H9 (cell line): ENCODE results near the gene CELF3. TPM values are rescaled to one million over a fixed set of nuclear protein-coding genes. Genes with fewer than 3 reads are reported as not detected.

Source experiments
- DNase-seq: peaks from one replicate; pipeline ENCODE4 v3.0.0-alpha.2; 2017
- H2AFZ ChIP-seq: one replicate; pipeline ENCODE4 v1.6.1; 2013; ENCODE audit warnings: mild to moderate bottlenecking, low read length, control low read depth, moderate library complexity
- H2AK5ac ChIP-seq: 2 replicates; pipeline ENCODE4 v1.6.1; 2013; ENCODE audit warnings: low read length, control low read depth, mixed read lengths; ENCODE audit not compliant: insufficient read length
- H2BK120ac ChIP-seq: one replicate; pipeline ENCODE4 v1.6.1; 2013; ENCODE audit warnings: low read depth, mild to moderate bottlenecking, low read length, control low read depth, inconsistent platforms; ENCODE audit not compliant: poor library complexity, severe bottlenecking
- H2BK12ac ChIP-seq: 2 replicates; pipeline ENCODE4 v1.6.1; 2013; ENCODE audit warnings: low read length, control low read depth, mixed read lengths, low read depth; ENCODE audit not compliant: insufficient read length
- H2BK15ac ChIP-seq: 2 replicates; pipeline ENCODE4 v1.6.1; 2013; ENCODE audit warnings: low read depth, low read length, control low read depth
- H2BK20ac ChIP-seq: one replicate; pipeline ENCODE4 v1.6.1; 2013; ENCODE audit warnings: low read depth, mild to moderate bottlenecking, low read length, control low read depth, inconsistent platforms; ENCODE audit not compliant: poor library complexity, severe bottlenecking
- H2BK5ac ChIP-seq: 2 replicates; pipeline ENCODE4 v1.6.1; 2013; ENCODE audit warnings: low read length, control low read depth, mixed read lengths; ENCODE audit not compliant: insufficient read length
- H3K14ac ChIP-seq: 2 replicates; pipeline ENCODE4 v1.6.1; 2013; ENCODE audit warnings: low read length, control low read depth; ENCODE audit not compliant: insufficient read depth
- H3K18ac ChIP-seq: 2 replicates; pipeline ENCODE4 v1.6.1; 2013; ENCODE audit warnings: low read depth, mild to moderate bottlenecking, mixed read lengths, low read length, control low read depth; ENCODE audit not compliant: insufficient read length
- H3K23ac ChIP-seq: 2 replicates; pipeline ENCODE4 v1.6.1; 2013; ENCODE audit warnings: low read length, control low read depth, mixed read lengths, low read depth; ENCODE audit not compliant: insufficient read length
- H3K23me2 ChIP-seq: 2 replicates; pipeline ENCODE4 v1.6.1; 2013; ENCODE audit warnings: low read depth, mild to moderate bottlenecking, mixed read lengths, low read length, control low read depth; ENCODE audit not compliant: insufficient read length, poor library complexity, severe bottlenecking
- H3K27ac ChIP-seq: 2 replicates; pipeline ENCODE4 v1.5.1; 2013; ENCODE audit warnings: low read length, control low read depth, mixed read lengths, low read depth; ENCODE audit not compliant: insufficient read length
- H3K27me3 ChIP-seq: 2 replicates; pipeline ENCODE4 v1.6.1; 2013; ENCODE audit warnings: low read length, control low read depth, inconsistent platforms; ENCODE audit not compliant: insufficient read depth
- H3K4ac ChIP-seq: 2 replicates; pipeline ENCODE4 v1.6.1; 2013; ENCODE audit warnings: low read depth, mild to moderate bottlenecking, control low read depth, inconsistent platforms, low read length, moderate library complexity
- H3K4me1 ChIP-seq: 2 replicates; pipeline ENCODE4 v1.6.1; 2013; ENCODE audit warnings: low read length, control low read depth, inconsistent platforms; ENCODE audit not compliant: insufficient read depth
- H3K4me2 ChIP-seq: 2 replicates; pipeline ENCODE4 v1.6.1; 2013; ENCODE audit warnings: low read length, control low read depth, mixed read lengths; ENCODE audit not compliant: insufficient read length, insufficient read depth
- H3K56ac ChIP-seq: 2 replicates; pipeline ENCODE4 v1.6.1; 2013; ENCODE audit warnings: low read depth, mild to moderate bottlenecking, mixed read lengths, low read length, control low read depth; ENCODE audit not compliant: insufficient read length
- H3K79me1 ChIP-seq: 2 replicates; pipeline ENCODE4 v1.6.1; 2013; ENCODE audit warnings: low read depth, mild to moderate bottlenecking, moderate library complexity, low read length, control low read depth, inconsistent platforms; ENCODE audit not compliant: insufficient read depth, poor library complexity, severe bottlenecking
- H3K79me2 ChIP-seq: 2 replicates; pipeline ENCODE4 v1.6.1; 2013; ENCODE audit warnings: low read length, control low read depth, inconsistent platforms; ENCODE audit not compliant: insufficient read depth
- H3K9ac ChIP-seq: 2 replicates; pipeline ENCODE4 v1.6.1; 2013; ENCODE audit warnings: low read length, control low read depth, mixed read lengths; ENCODE audit not compliant: insufficient read length; ENCODE audit errors: extremely low read depth
- H3K9me3 ChIP-seq: one replicate; pipeline ENCODE4 v1.6.1; 2013; ENCODE audit warnings: low read depth, low read length, inconsistent platforms; ENCODE audit not compliant: control insufficient read depth
- H3T11ph ChIP-seq: one replicate; pipeline ENCODE4 v1.6.1; 2013; ENCODE audit warnings: mild to moderate bottlenecking, low read length, control low read depth, inconsistent platforms
- H4K20me1 ChIP-seq: one replicate; pipeline ENCODE4 v1.6.1; 2013; ENCODE audit not compliant: control insufficient read depth, insufficient read length, insufficient read depth
- H4K5ac ChIP-seq: 2 replicates; pipeline ENCODE4 v1.6.1; 2013; ENCODE audit warnings: low read depth, mild to moderate bottlenecking, mixed read lengths, low read length, control low read depth; ENCODE audit not compliant: insufficient read length
- H4K8ac ChIP-seq: replicated peaks from 2 replicates; pipeline ENCODE4 v1.6.1; 2013; ENCODE audit warnings: low read length, control low read depth, mixed read lengths, low read depth; ENCODE audit not compliant: insufficient read length
- H4K91ac ChIP-seq: 2 replicates; pipeline ENCODE4 v1.6.1; 2013; ENCODE audit warnings: low read depth, mild to moderate bottlenecking, moderate library complexity, mixed read lengths, low read length, control low read depth; ENCODE audit not compliant: insufficient read length
- H3K27ac Mint-ChIP-seq, 3 experiments: 2 replicates in 2 of 3; 3 replicates in 1 of 3; pipeline ENCODE4 v1.8.0; 2020 to 2021; ENCODE audit warnings: mixed read lengths in 3 of 3, mild to moderate bottlenecking in 1 of 3, moderate library complexity in 1 of 3
- H3K27me3 Mint-ChIP-seq: 2 replicates; pipeline ENCODE4 v1.8.0; 2021; ENCODE audit warnings: low read depth, mild to moderate bottlenecking, moderate library complexity, mixed read lengths
- H3K36me3 Mint-ChIP-seq, 3 experiments: 2 replicates in 2 of 3; 3 replicates in 1 of 3; pipeline ENCODE4 v1.8.0; 2020 to 2021; ENCODE audit warnings: low read depth in 3 of 3, mixed read lengths in 3 of 3; ENCODE audit not compliant: insufficient read depth in 1 of 3
- H3K4me1 Mint-ChIP-seq, 2 experiments: 2 replicates each; pipeline ENCODE4 v1.8.0; 2020; ENCODE audit warnings: mixed read lengths in 2 of 2
- H3K4me3 Mint-ChIP-seq, 2 experiments: 2 replicates in 1 of 2; 3 replicates in 1 of 2; pipeline ENCODE4 v1.8.0; 2020 to 2021; ENCODE audit warnings: mild to moderate bottlenecking in 2 of 2, mixed read lengths in 2 of 2, moderate library complexity in 1 of 2
- H3K9me3 Mint-ChIP-seq, 2 experiments: 2 replicates in 1 of 2; 3 replicates in 1 of 2; pipeline ENCODE4 v1.8.0; 2020; ENCODE audit warnings: mild to moderate bottlenecking in 2 of 2, mixed read lengths in 2 of 2, moderate library complexity in 1 of 2
- total RNA-seq: library from RNA; stranded (reverse); gene quantifications from 2 replicates; pipeline ENCODE4 v1.2.1, GENCODE V29; 2021
- TF ChIP-seq, protein P1 (sequence below): fragments of 200-600 bp; sonication (generic); conservative IDR thresholded peaks from 3 replicates; pipeline ENCODE4 v1.8.0; 2021; ENCODE audit warnings: antibody characterized with exemption, mild to moderate bottlenecking

Gene CELF3
- total RNA-seq, 1 experiment from 2014 or later, result 0.90 TPM

DNA sequence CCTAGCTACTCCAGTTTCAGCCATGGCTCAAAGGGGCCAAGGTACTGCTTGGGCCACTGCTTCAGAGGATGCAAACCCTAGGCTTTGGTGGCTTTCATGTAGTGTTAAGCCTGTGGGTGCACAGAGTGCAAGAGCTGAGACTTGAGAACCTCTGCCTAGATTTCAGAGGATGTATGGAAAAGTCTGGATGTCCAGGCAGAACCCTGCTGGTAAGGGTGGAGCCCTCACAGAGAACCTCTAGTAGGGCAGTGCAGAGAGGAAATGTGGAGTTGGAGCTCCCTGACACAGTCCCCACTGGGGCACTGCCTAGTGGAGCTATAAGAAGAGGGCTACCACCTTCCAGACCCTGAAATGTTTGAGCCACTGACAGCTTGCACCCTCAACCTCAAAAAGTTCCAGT is 20.9 kb upstream of the CELF3 start:
- no peak overlapping the region for H3K14ac ChIP-seq
- H3K79me2 ChIP-seq, result no peaks in the 10 kb centered on the region
- no peak overlapping the region for H2BK15ac ChIP-seq
- no peak overlapping the region for H2BK120ac ChIP-seq
- no peak overlapping the region for H3K56ac ChIP-seq
- no peak overlapping the region for H2BK12ac ChIP-seq
- no peak overlapping the region for H2BK5ac ChIP-seq
- no peak for DNase-seq
- H3K79me1 ChIP-seq, result no peaks in the 10 kb centered on the region
- H3K27ac ChIP-seq, result no peak overlapping the region
- no peak overlapping the region for H3K4ac ChIP-seq
- no peak overlapping the region for H4K5ac ChIP-seq
- H3K9me3 ChIP-seq, result peaks cover 16% of the 10 kb centered on the region
- TF ChIP-seq, protein P1, sequence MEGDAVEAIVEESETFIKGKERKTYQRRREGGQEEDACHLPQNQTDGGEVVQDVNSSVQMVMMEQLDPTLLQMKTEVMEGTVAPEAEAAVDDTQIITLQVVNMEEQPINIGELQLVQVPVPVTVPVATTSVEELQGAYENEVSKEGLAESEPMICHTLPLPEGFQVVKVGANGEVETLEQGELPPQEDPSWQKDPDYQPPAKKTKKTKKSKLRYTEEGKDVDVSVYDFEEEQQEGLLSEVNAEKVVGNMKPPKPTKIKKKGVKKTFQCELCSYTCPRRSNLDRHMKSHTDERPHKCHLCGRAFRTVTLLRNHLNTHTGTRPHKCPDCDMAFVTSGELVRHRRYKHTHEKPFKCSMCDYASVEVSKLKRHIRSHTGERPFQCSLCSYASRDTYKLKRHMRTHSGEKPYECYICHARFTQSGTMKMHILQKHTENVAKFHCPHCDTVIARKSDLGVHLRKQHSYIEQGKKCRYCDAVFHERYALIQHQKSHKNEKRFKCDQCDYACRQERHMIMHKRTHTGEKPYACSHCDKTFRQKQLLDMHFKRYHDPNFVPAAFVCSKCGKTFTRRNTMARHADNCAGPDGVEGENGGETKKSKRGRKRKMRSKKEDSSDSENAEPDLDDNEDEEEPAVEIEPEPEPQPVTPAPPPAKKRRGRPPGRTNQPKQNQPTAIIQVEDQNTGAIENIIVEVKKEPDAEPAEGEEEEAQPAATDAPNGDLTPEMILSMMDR, result no peak
- H2BK20ac ChIP-seq, result no peak overlapping the region
- no peak overlapping the region for H3K27ac Mint-ChIP-seq
- no peaks in the 10 kb centered on the region for H3K27me3 ChIP-seq
- peaks cover 10 to 12% of the 10 kb centered on the region in 2 experiments for H3K4me1 Mint-ChIP-seq
- H3K36me3 Mint-ChIP-seq, result peaks cover 7 to 22% (median 18%) of the 10 kb centered on the region in 3 experiments; a peak in 5 of 7 replicates
- H3K9me3 Mint-ChIP-seq, result peaks cover 18 to 27% of the 10 kb centered on the region in 2 experiments
- no peak overlapping the region for H2AK5ac ChIP-seq
- no peak overlapping the region for H2AFZ ChIP-seq
- H4K20me1 ChIP-seq, result no peaks in the 10 kb centered on the region
- H3K9ac ChIP-seq, result no peak overlapping the region
- H3K4me1 ChIP-seq, result no peaks in the 10 kb centered on the region
- H3K23ac ChIP-seq, result no peak overlapping the region
- H3T11ph ChIP-seq, result no peak overlapping the region
- H3K4me3 Mint-ChIP-seq, result no peak overlapping the region
- H4K8ac ChIP-seq, result no peak overlapping the region
- no peaks in the 10 kb centered on the region for H3K23me2 ChIP-seq
- H3K4me2 ChIP-seq, result no peak overlapping the region
- H3K18ac ChIP-seq, result no peak overlapping the region
- no peak overlapping the region for H4K91ac ChIP-seq
- H3K27me3 Mint-ChIP-seq, result peaks cover 5% of the 10 kb centered on the region; the same call in 1 of the 2 replicates
